Amniotic epithelial cell (primary cell): ENCODE data around the gene GP9.

Experiments
- DNase-seq: peaks from one replicate; pipeline ENCODE4 v3.0.0-alpha.2; 2010; ENCODE audit warnings: low read depth

GP9 gene

DNA sequence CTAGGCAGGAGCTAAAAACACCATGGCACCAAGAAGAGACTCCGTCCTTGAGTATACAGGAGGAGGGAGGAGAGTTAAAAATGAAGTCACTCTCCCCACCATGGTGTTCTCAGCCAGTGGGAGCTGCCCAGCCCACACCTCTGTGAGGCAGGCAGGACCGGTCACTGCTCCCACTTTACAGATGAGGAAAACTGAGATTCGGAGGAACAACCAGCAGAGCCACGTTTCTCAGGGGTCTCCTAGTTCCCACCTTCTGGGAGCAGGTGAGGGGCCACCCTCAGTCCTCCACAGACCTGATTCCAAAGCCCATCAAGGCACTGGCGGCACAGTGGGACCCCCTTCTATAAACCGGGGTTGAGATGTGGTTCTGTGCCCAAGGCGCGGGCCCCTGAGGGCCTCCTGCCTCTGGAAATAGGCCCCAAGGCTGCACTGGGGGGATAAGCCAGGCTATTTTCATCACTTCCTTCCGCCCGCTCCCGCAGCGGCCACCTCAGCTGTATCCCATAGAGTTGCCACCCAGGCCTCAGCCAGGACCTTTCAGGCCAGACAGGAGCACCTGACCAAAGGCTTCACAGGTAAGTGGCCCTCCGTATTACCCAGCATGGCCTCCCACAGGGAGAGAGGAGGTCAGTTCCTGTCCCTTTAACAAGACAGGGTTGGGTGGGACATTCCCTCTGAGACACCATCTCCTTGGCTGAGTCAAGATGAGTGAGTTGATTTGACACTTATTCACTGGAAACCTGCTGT lies at the start of gene GP9:
Gene GP9 (plus strand): TSS at position 504 of the 747 bp plus-strand sequence. CDS start 961 bp downstream, outside the sequence.
- no peak for DNase-seq

DNA sequence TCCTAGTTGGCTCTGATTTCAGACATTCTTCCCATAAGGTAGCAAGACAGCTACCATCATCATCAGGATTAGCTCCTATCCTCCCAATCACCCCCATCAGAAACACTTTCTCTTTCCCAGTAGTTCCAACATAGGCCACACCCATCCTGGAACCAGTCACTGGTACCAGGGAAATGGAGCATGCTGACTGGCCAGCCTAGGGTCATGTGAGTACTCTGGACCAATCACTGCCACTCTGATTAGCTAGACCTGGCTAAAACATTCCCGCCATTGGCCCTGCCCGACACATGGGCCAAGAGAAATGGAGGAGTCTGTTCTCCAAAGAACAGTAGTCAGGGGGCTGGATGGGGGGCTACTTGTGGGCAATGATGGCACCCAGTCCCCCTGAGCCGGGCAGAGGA lies 47.1 kb upstream of the GP9 start:
- peak; percentile 13 for DNase-seq

DNA sequence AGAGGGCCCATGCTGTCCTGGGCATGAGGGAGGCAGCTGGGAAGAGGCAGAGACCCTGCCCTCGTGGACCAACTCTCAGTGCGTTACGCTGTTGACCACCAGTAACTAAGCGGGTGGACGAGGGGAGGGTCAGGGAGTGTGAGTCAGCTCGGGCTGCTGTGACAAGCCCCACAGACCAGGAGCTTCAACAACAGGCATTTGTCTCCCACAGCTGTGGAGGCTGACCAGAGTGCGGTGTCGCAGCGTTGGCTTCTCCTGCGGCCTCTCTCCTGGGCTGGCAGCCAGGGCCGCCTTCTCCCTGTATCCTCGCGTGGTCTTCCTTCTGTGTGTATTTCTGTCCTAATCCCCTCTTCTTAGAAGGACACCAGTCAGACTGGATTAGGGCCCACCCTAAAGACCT lies 46.4 kb upstream of the GP9 start:
- no peak for DNase-seq

DNA sequence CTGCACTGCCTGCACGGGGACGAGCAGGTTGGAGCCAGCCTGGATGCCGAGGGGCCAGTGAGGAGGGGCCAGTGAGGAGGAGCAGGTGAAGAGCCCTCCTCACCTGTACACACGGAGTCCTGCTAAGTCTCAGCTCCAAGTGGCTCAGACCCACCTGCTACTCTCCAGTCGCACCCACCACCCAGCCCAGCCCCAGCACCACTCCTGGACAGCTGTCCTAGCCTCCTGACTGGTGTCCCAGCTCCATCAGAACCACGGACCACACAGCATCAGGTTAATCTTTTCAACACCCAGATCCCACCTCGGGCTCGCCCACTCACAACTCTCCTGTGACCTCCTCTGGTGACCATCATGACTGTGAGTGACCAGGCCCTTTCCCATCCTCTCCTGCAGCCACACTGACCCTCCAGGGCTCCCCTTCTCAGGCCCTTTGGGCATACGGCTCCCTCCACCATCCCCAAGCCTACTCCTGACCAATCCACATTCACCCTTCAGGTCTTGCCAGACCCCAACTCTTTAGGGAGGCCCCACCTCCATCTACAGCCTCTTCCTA lies 45.7 kb upstream of the GP9 start:
- DNase-seq, result no peak

DNA sequence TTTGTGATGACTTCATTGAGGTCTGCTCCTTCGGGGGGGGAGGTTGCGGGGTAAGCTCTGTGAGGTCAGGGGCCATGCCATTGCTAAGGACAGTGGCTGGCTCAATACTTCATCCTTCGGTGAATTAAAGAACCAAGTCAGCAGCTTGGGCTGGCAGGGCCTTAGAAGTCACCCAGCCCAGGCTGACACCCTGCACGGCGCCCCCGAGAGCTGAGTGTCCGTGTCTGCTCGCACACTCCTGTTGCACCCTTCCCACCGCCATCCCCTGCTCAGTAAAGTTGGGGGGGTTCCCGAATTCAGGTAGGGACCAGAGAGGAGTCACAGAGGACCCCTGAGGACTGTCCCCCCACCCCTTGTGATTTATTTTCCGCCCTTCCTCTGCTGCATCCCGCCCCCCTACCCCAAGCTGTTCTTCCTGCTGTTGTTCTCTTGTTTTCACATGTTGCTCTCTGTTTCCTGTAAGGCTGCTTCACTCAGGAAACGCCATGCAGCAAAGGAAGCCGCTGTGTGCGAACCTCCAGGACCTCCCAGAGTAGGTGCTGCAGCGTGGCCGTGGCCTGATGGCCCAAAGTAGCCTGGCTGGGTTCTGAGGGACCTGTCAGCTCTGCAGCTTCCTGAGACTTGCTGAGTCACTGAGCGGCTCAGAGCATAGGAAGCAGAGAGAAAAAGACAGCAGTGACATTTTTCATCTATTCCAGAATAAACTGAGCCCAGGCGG lies 45.0 kb upstream of the GP9 start:
- no peak for DNase-seq

DNA sequence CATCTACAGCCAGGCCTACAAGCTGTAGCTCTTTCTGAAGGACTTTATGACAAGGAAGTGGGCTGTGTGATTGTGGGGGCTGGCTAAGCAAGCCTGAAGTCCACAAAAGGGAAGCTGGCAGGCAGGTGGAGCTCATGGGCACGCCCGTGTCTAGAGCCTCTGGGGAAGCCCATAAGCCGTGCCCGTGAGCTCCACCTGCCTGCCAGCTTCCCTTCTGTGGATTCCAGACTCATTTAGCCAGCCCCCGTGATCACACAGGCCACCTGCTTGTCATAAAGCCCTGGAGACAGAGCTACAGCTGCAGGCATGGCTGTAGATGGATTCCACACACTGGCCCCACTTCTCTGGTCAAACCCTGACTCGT lies 44.2 kb upstream of the GP9 start:
- DNase-seq, result no peak

DNA sequence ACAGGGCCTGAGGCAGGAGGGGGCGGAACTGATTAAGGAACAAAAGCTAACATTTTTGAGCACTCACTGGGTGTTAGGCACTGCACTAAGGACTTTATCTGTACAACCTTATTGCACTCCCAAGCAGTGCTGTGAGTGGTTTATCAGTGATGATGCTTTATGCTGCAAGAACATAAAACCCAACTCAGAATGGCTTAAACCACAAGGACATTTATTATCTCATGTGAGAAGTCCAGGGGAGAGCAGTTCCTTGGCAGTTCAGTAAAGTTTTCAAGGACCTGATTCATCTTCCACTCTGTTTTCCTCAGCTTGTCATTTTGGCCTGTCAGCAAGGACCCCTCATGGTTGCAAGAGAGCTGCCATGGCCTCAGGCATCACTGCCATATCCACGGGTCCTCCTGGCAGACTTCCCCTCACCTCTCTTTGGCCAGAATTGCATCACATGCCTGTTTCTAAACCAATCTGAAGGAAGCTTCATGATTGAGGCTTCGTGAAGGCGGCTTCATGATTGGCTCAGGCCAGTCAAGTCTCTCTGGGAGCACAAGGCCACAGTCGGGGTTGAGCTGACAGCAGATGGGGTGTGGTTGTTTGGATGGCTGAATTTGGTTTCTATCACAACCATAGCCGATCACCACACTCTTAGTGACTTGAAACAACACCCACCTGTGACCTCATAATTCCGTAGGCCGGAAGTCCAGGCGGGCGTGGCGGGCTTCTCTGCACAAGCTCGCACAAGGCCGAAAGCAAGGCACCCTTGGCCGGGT lies 43.7 kb upstream of the GP9 start:
- DNase-seq, result peak; percentile 80

DNA sequence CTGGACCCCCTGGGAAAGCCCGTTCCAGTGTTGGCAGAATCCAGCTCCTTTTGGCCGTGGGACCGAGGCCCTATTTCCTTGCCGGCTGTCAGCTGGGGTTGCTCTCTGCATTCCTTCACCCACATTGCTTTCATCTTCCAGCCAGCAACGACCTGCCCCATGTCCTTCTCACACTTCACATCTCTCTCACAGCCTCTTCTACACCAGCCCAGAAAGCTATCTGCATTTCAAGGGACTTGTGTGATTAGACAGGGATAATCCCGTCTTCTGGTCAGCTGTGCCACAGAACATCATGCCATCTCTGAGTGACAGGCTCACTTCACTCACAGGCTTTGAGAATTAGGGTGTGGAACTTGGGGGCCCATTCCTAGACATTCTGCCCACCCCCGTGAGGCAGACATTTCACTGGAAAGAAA lies 43.1 kb upstream of the GP9 start:
- no peak for DNase-seq

DNA sequence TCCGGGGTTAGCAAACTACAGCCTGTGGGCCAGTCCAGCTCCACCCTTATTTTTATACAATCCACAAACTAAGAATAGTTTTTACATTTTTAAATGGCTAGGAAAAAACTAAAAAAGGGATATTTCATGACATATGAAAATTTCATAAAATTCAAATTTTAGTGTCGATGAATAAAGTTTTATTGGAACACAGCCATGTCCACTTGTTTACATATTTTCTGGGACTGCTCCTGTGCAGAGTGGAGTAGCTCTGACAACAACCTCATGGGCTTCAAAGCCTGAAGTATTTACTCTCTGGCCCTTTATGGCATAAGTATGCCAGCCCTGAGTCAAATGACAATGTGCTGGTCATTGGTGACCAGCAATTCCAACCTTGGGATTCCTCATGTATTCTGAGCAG lies 42.3 kb upstream of the GP9 start:
- DNase-seq, result no peak

DNA sequence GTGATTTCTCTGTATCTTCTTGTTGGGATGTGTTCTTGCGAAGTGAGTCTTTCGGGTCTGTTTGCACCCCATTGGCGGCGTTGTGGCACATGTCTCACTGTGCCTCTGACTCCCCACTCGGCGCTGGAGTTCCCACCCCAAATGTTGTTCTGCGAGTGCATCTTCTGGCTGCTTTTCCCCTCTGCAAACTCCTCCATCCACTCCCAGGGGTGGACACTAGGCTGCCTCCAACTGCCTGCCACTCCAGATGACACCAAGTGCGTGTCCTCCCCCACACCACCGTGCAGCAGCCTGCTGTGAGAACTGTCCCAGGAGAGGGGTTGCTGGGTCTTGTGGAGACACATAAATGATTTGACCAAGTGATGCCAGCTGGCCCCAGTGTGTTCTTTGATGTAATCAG lies 41.8 kb upstream of the GP9 start:
- DNase-seq, result no peak

DNA sequence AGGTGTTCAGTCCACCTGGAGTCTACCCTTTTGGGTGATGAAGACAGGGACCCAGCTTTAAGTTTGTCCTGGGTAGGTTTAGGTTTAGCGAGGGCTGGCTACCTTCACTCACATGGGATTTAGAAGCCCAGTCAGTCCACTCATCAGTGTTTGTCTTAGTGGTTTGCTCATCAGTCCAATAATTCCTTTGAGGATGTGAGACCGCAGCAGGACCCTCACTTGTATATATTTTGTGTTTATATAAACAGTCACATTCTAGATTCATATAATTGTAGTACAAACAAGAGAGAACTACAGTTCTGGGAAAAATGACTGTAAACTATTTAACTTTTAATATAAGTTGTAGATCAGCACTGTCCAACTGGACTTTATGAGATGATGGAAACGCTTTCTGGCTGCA lies 41.3 kb upstream of the GP9 start:
- no peak for DNase-seq

DNA sequence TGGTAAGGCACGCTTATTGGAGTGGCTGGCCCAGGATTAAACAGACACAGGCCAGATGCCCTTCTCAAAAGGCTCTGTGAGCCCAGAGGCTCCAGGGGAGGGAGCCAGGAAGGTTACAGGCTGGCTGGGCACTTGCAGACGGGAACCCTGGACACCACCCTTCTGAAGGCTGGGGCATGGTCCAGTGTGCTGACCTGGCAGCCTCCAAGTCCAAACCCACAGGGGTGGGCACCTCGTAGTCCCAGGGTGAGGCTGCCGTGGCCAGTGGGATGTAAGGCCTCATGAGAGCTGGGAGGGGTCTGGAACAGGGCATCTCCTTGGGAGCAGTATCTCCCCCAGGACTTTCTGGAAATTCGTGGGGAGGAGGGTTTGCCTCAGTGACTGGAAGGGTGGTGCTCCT lies 39.9 kb upstream of the GP9 start:
- no peak for DNase-seq

DNA sequence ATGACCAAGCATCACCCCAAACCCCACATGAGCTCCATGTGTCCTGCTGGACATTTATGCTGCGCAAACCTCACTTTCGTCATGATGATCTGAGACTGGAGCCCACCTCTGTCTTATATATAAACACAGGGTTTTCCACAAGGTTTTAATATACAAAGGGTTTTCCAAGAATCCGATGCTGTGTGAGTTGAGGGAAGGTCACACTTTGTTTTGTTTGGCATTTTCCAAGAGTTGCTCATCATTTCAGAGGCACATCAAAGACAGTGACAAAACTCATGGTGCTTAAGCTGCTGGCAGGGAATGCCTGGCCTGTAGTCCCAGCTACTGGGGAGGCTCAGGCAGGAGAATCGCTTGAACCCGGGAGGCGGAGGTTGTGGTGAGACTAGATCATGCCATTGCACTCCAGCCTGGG lies 39.4 kb upstream of the GP9 start:
- no peak for DNase-seq

DNA sequence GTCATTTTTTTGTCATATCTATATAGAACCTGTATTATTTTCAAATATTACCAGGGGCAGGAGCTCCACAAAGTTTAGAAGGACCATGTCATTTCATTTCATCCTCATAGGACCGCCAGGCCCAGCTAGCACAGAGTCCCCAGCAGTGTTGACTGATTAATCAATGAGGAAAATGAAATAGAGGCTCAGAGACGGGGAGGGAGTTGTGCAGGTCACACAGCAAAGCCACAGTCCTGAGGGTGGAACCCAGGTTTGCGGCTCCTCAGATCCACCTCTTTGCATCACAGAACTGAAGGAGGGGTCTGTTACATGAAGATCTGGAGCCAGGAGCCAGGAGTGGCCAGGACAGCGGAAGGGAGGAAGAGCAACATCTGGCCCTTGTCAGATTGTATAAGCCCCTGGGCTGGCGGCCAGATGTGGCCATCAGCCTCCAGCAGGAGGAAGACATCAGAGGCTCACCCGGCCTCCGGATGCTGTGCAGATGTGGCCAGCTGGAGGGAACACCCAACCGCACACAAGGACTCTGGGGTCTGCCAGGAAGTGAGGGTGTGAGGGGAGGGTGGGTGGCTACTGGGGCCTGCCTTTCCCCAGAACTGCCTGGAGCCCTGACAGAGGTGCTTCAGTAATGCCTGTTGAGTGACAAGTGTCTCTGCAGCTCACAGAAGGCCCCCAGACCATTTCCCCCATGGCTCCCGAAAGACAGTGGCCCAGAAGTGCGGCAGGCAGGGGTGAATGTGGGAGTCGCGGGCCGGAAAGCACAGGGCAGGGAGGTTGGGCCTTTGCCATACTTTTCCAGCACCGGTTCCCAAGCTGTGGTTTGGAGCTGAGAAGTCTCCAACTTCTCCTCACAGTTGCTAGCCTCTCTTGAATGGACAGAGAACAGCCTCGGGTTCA lies 38.2 kb upstream of the GP9 start:
- no peak for DNase-seq

DNA sequence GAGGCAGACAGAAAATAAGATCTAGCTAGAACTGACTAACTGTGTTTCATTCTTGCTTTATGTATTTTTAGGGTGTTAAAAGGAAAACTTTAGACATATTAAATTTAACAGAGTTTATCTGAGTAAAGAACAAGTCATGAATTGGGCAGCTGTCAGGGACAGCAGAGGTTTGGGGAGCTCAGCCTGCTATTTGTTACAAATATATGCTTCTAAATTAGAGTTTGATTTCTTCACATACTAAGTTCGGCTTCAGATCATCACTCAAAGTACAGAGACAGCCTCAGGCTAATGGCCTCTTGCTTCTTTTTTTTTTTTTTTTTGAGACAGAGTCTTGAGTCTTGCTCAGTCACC lies 37.6 kb upstream of the GP9 start:
- no peak for DNase-seq

DNA sequence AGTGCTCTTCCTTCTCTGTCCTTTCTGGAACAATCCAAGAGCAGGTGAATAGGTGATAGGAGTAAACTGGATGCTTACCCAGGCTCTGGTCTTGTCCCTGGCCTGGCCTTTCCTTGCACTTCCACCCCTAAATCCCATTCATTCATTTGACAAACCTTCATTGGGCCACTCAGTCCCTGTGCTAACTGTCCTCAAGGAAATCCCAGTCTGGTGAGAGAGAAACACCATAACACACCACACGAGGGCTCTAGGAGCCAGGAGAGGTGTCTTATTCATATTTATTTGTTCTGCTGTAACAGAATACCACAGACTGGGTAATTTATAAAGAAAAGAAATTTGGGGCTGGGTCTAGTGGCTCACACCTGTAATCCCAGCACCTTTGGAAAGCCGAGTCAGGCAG lies 36.7 kb upstream of the GP9 start:
- DNase-seq, result no peak

DNA sequence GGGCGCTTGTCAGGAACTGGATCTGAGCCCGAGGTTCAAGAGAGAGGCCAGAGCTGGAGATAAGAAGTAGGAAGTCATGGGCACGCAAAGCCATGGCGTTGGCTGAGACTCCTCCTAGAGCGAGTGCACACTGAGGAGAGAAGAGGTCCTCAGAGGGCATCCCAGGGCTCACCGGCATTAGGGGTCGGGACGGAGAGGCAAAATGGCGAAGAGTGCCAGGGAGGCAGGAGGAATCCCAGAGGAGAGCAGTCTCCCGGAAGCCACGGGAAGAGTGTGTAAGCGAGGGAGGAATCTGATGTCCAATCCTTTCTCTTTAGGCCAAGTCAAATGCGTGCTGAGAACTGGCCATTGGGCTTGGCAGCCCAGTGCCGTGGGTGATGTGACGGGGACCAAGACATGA lies 35.5 kb upstream of the GP9 start:
- no peak for DNase-seq

DNA sequence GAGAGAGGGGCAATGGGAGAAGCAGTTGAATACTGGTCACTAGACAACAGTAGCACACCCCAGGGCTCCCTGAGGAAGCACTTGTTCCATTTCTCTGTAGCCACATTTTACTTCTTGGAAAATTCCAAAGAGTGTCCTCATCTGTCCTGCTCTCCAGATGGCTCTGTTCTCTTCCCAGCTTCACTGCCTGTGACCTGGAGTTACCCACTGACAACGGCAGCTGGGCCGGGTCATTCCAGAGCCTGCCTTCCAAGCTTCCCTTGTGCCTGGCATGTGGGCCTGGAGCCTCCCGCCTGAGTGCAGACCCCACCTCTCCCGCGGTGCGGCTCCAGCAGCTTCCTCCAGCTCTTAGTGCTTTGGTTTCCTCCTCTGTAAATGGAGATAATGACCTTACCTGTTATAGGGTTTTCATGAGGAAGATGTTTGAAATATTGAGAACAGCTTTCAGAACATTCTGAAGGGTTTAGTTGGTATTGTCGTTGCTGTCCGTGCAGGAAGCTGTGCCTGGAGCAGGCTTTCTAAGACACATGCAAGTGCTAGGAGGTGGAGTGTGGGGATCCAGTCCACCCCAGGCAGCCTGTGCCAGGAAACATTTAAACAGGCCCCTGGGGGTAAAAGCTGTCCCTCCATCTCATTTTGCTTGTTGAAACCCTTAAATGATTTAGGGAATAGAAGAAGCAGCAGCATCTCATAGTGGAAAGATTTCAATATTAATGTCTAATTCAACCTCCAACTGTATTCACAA lies 34.7 kb upstream of the GP9 start:
- DNase-seq, result no peak

DNA sequence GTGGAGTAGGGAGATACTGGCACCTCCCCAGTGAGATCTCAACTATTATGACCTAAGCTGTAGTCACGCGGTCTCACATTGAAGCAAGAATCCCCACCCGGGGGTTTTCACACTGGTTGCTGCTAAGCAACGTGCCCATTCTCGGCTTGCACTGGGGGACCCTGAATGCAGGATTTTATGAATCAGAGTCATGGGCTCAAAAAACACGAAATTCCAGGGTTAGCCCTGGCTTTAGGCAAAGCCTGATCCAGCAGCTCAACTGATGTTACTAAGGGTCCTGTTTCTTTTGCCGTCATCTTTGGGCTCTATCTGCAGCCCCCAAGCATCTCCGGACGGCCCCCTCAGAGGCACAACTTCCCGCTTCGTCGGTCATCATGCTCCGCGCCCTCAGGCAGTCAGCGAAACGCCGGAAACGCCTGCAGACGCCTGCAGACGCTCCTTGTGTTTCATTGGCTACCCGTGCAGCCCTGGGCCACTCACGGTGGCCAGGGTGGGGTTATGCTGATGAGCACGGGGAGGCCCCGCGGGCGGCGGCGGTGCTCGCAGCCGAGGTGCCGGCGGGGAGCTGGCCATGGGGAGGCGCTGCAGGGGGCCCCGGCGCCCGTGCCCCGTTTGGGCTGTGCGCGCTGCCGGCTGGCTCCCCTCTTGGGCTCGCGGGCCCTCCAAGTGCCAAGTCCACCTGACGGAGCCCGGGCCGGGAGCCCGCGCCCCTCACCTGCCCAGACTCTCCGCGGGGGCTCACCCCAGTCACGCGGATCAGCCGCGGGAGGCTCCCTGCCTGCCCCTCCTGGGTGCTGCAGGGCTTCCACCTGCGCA lies 33.6 kb upstream of the GP9 start:
- DNase-seq, result peak; percentile 77

DNA sequence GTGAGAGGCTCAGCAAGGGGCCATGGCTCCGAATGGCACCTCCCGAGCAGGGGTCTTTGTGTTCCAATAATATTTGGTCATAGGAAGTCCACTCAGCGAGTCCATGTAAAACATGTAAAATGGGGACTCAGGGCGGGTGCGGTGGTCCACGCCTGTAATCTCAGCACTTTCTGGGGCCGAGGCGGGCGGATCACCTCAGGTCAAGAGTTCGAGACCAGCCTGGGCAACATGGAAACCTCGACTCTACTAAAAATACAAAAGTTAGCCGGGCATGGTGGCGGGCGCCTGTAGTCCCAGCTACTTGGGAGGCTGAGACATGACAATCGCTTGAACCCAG lies 33.1 kb upstream of the GP9 start:
- DNase-seq, result no peak
